GM18505 (cell line): ENCODE results near the gene MYMX.
"Not testable (repeated sequence)": the region's sequence is repeated elsewhere in the genome, so short reads cannot be mapped to it uniquely, and the experiment has no call there.

Source experiments
- ATAC-seq: cut with Tn5 transposase; IDR thresholded peaks from one replicate; pipeline ENCODE4 v1.9.1; 2021; ENCODE audit not compliant: unreplicated experiment
- POLR2A ChIP-seq: IDR thresholded peaks from 4 replicates; pipeline ENCODE4 v1.6.1; 2011; ENCODE audit warnings: borderline replicate concordance; ENCODE audit not compliant: insufficient read depth, insufficient read length; ENCODE audit errors: extremely low read depth

MYMX gene

DNA sequence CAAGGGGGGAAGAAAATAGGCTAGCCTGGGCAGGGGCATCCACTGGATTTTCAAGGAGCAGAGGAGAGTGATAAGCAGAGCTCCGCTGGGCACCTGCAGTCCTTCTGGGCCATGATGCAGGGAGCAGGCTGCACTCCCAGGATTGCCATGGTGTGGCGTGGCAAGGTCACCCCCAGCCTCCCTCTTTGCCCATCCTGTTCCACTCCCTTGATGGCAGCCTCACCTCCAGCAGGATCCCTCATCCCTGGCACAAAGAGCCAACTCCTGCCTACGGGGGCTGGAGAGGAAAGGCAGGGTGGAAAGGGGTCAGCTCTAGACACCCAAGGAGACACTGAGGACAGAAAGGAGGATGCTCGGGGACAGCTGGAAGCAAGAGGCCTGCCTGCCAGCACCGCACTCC is 22.4 kb upstream of the MYMX start:
- no peak for ATAC-seq
- no peak for TF ChIP-seq POLR2A

DNA sequence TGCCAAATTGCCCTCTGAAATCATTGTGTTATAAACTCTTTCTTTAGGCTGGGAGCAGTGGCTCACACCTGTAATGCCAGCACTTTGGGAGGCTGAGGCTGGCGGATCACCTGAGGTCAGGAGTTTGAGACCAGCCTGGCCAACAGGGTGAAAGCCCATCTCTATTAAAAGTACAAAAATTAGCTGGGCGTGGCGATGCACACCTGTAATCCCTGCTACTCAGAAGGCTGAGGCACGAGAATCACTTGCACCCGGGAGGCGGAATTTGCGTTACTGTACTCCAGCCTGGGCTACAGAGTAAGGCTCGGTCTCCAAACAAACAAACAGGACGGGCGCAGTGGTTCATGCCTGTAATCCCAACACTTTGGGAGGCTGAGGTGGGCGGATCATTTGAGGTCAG is 20.4 kb upstream of the MYMX start:
- not testable (repeated sequence) for ATAC-seq

DNA sequence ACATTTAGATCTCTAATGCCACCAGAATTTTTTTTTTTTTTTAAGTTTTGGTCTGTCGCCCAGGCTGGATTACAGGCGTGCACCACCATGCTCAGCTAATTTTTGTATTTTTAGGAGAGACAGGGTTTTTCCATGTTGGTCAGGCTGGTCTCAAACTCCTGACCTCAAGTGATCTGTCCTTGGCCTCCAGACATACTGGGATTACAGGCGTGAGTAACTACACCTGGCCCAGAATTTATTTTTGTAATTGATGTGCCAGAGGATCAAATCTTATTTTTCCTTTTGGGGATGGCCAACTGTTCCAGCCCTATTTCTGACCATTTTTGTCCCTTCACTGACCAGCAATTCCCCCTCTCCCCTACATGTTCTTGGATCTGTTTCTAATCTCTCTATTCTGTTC is 18.0 kb upstream of the MYMX start:
- TF ChIP-seq POLR2A: no peak

DNA sequence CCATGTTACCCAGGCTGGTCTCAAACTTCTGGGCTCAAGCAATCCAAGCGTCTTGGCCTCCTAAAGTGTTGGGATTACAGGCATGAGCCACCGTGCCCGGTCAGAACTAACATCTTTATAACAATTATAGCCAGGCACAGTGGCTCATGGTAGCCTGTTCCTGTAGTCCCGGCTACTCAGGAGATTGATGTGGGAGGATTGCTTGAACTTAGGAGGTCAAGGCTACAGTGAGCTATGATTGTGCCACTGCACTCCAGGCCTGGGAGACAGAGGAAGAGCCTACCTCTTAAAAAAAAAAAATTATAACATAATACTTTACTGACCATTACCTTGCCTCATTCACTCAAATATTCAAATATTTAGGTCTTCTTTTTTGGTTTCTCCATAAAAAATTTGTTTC is 16.8 kb upstream of the MYMX start:
- TF ChIP-seq POLR2A: no peak
- ATAC-seq: no peak

More for the DNA sequence above, 18.0 kb upstream of the MYMX start:
- ATAC-seq: no peak

DNA sequence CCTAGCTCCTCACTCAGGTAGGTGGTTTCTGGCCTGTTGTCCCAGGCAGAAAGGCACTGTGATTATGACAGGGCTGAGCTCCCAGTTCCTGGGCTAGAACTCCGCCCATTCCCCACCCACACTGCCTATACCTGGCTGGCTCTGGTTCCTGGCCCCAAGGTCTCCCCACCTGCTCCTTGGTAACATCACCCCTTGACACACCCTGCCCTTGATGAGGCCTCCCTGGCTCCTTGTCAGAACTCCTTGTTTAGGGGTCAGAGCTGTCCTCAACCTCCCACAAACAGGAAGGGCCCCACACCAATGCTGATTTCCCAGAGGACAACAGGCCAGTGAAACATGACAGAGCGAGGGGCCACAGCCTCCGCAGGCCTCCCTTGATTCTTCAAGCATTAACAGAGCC is 15.5 kb upstream of the MYMX start:
- no peak for TF ChIP-seq POLR2A
- no peak for ATAC-seq

DNA sequence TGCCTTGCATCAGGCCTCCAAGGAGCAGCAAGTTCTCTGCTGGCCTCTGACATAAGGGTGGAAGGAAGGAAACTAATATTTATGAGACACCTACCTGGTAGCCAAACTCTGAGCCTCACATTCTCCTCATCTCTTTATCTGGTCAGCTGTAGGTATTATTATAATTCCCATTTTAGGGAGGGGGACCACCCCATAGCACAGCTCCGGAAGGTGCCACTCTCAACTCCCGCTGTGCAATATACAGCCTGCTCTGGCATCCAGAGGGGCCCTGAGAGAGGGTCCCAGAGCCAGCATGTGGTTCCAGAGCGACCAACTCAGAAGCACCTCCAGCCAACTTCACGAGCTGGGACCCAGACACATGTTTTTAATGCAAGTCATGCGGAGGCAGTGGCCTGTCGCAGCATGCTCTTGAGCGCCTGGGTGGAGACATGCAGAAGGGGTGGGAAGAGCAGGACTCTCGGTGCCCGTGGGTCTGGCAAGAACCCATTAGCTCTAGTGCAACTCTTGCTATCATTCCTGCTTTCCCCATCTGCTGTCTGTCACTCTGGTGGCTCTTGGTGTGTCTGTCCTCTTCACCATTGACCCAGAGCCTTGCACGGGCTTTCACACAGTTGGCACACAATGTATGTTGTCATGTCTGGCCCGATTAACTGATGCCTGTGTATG is 15.0 kb upstream of the MYMX start:
- TF ChIP-seq POLR2A: no peak
- ATAC-seq: no peak

DNA sequence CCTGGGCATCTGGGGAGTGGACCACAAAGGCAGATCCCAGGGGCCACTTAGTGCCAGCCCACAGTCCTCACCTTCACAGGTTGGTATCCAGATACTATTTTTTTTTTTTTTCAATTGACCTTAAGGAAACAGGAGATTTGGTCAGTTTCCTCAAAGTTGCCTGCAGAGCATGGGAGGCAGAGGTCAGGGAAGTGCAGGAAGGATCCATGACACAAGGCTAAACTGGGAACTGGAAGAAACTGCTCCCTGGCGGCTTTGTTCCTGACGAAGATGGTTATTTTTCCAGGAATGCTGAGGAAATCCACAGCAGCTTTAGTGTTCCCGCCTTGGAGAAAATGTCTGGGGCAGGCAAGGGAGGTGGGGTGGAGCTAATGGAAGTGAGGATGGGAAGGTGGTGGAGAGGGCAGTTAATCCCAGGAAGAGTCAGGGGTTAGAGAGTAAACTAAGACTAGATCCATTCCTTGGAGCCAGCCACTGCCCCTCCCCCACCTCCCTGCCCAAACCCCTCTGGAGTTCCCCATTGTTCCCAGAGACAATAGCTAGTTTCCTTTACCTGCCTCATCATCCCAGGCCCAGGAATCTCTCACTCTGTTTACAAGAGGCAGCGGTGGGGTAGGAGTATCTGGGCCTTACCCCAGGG is 14.3 kb upstream of the MYMX start:
- ATAC-seq: no peak

DNA sequence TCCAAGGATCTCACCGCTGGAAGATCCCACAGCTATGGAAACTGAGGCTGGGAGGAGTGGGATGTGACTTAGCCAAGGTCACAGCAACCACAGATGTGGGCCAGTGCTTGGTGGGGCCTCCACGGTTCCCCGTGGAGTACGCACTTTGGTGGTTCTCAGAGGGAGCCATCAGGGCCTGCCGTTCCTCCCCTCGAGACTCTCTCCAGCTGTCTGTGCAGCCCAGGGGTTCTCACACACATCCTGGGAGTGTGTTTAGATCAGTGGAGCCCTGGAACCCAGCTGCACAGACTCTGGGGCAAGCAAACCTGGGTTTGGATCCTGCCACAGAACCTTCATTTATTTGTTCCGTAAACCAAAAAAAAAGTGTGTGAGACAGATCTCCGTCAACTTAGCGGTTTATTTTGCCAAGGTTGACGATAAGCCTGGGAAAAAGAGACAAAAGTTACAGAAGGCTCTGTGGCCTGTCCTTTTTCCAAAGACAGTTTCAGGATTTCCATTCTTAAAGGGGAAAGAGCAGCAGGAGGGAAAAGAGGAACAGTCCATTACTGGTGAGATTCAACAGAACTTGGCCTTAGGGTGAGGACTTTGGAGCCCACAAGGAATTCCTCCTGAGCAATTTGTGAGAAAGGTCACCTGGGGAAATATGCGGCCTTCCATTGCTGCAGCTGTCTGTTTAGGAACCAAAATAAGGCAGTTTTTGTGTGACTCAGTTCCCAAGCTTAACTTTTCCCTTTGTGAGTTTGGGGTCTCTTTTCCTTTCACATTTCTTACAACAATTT is 13.6 kb upstream of the MYMX start:
- no peak for TF ChIP-seq POLR2A
- no peak for ATAC-seq

More for the DNA sequence above, 14.3 kb upstream of the MYMX start:
- TF ChIP-seq POLR2A: no peak

DNA sequence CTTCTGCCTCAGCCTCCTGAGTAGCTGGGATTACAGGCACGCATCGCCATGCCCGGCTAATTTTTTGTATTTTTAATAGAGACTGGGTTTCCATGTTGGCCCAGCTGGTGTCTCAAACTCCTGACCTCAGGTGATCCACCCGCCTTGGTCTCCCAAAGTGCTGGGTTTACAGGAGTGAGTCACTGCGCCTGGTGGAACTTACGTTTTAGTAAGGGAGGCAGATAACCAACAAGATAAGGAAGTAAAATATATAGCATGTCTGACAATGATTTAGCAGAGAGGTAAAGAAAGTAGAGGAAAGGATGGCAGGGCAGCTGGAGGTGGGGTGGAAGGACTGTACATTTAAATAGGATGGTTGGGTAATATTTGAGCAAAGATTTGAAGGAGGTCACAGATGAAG is 12.8 kb upstream of the MYMX start:
- ATAC-seq: no peak
- no peak for TF ChIP-seq POLR2A

DNA sequence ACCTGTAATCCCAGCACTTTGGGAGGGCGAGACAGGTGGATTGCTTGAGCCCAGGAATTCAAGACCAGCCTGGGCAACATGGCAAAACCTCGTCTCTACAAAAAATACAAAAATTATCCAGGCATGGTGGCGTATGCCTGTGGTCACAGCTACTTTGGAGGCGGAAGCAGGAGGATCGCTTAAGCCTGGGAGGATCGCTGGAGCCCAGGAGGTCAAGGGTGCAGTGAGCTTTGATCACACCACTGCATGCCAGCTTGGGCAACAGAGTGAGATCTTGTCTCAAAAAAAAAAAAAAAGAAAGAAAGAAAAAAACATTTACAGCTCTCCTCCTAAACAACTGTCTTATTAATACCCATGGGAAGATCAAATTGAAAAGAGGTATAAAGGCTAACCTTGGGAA is 8.8 kb upstream of the MYMX start:
- TF ChIP-seq POLR2A: no peak
- no peak for ATAC-seq

DNA sequence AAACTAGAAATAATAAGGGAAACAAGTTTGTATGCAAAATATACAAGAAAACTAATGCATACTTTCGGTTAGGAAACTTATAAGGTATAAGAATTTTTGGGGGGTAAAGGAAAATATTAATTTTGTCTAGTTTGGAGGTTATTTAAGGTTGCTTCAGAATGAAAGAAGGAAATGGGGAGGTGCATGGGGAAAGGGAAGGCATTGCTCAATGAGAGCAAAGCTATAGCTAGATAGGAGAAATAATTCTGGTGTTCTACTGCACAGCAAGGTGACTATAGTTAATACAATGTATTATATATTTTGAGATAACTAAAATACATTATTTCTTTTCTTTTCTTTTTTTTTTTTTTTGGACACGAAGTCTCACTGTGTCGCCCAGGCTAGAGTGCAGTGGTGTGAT is 5.4 kb upstream of the MYMX start:
- TF ChIP-seq POLR2A: no peak
- ATAC-seq: no peak

DNA sequence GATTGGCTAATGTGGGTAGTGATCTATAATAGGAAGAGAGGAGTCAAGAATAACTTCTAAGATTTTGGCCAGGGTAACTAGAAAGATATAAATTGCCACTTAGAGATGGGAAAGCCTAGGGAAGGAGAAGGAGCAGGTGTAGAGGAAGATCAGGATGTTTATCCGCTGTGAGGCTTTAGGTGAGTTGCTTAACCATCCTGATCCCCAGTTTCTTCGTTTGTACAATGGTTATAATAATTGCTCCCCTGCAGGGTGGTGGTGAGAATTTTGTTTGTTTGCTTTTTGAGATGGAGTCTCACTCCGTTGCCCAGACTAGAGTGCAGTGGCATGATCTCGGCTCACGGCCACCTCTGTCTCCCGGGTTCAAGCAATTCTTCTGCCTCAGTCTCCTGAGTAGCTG is 2.4 kb upstream of the MYMX start:
- TF ChIP-seq POLR2A: no peak
- ATAC-seq: no peak

DNA sequence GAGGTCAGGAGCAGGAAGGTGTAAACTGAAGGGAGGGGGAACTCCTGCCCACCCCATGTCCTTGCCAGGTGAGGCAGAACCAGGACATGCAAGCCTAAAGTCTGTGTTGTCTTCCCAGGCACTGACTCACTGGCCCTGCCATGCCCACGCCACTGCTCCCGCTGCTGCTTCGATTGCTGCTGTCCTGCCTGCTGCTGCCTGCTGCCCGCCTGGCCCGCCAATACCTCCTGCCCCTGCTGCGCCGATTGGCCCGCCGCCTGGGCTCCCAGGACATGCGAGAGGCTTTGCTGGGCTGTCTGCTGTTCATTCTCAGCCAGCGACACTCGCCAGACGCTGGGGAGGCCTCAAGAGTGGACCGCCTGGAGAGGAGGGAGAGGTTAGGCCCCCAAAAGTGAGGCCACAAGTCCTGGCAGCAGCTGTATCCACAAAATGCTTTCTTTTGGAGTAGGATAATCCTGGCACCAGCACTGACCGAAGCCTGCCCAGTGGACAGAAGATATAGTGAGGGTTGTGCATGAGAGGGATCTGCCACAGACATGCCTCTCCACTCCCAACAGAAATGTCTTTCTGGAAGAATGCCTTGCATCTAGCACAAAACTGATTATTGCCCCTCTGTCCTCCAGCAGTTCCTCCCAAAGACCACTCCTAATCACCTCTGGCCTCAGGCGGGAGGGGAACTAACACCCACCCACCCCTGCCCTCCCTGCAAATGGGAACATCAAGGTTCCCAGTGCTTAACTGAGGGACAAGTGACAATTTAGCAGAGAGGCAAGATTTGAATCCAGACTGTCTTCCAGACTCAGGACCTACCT is 812 bp downstream of the MYMX start:
- no peak for ATAC-seq
- TF ChIP-seq POLR2A: no peak
